A549 (cell line): ENCODE results near the gene UGT1A10. TPM values are rescaled to one million over a fixed set of nuclear protein-coding genes. Genes with fewer than 3 reads are reported as not detected.
"Not testable (repeated sequence)": the region's sequence is repeated elsewhere in the genome, so short reads cannot be mapped to it uniquely, and the experiment has no call there.

Source experiments
- ATAC-seq, 2 experiments: fragments of 200-7000 bp in 1 of 2; fragments of >200 bp in 1 of 2; cut with Nextera tagmentation in 1 of 2; cut with Tn5 transposase in 1 of 2; 3 replicates each; pipeline versions ENCODE4 v1.8.0 to v1.9.1; 2018 to 2020; ENCODE audit warnings: mild to moderate bottlenecking in 1 of 2, moderate library complexity in 1 of 2
- CTCF ChIA-PET: fragments of 300-600 bp; sonication (Branson Sonifier 250); formaldehyde crosslinking; extraction: SDS; loops from one replicate; lab custom pipeline; 2021; ENCODE audit warnings: antibody characterized with exemption, inconsistent platforms; lab: Yijun Ruan, JAX
- POLR2A ChIA-PET: fragments of 350-600 bp; formaldehyde crosslinking; extraction: SDS; loops from one replicate; lab custom pipeline; 2021; ENCODE audit warnings: antibody characterized with exemption, inconsistent platforms; lab: Yijun Ruan, JAX
- DNase-seq, 2 experiments: peaks; one replicate each; pipeline versions ENCODE4 v3.0.0 to v3.0.0-alpha.2; 2011 to 2016; ENCODE audit warnings: low read depth in 1 of 2, low spot score in 1 of 2
- FAIRE-seq: peaks from 2 replicates; lab custom pipeline; 2011; peaks lifted over from hg19 to GRCh38; lab: Jason Lieb, UNC
- H3K27ac ChIP-seq, 2 experiments: fragments of >200 bp; sonication (Bioruptor Twin); formaldehyde crosslinking; 3 replicates each; pipeline ENCODE4 v1.5.1; 2016 to 2017
- H3K4me1 ChIP-seq: fragments of >200 bp; sonication (Bioruptor Twin); formaldehyde crosslinking; 3 replicates; pipeline ENCODE4 v1.6.1; 2016
- H3K4me2 ChIP-seq: fragments of >200 bp; sonication (Bioruptor Twin); formaldehyde crosslinking; 3 replicates; pipeline ENCODE4 v1.6.1; 2016
- H3K4me3 ChIP-seq: fragments of >200 bp; sonication (Bioruptor Twin); formaldehyde crosslinking; 3 replicates; pipeline ENCODE4 v1.5.1; 2016
- H3K9me3 ChIP-seq: fragments of >200 bp; sonication (Bioruptor Twin); formaldehyde crosslinking; 3 replicates; pipeline ENCODE4 v1.6.1; 2016
- BCL3 ChIP-seq: fragments of >200 bp; sonication (Bioruptor Twin); formaldehyde crosslinking; IDR thresholded peaks from 3 replicates; pipeline ENCODE4 v1.6.1; 2016
- CEBPB ChIP-seq, 2 experiments: fragments of >200 bp in 1 of 2; sonication (Bioruptor Twin) in 1 of 2; formaldehyde crosslinking in 1 of 2; IDR thresholded peaks; 2 replicates each; pipeline ENCODE4 v1.6.1; 2012 to 2016
- CHD4 ChIP-seq: fragments of 200-600 bp; sonication (generic); IDR thresholded peaks from 2 replicates; pipeline ENCODE4 v1.6.1; 2016; ENCODE audit warnings: antibody characterized with exemption, mild to moderate bottlenecking, borderline replicate concordance
- EHF ChIP-seq: fragments of 250-450 bp; sonication (Bioruptor Pico); IDR thresholded peaks from 2 replicates; pipeline ENCODE4 v1.5.0; 2020; ENCODE audit warnings: mild to moderate bottlenecking
- EP300 ChIP-seq, 2 experiments: fragments of >200 bp; sonication (Bioruptor Twin); formaldehyde crosslinking; IDR thresholded peaks; 2 replicates in 1 of 2; 3 replicates in 1 of 2; pipeline ENCODE4 v1.6.1; 2016 to 2017
- FOSL2 ChIP-seq, 2 experiments: fragments of 450-650 bp in 1 of 2; fragments of >200 bp in 1 of 2; sonication (Bioruptor Twin) in 1 of 2; formaldehyde crosslinking; IDR thresholded peaks; 2 replicates each; pipeline versions ENCODE4 v1.5.0 to v1.6.1; 2016 to 2020; ENCODE audit warnings: mild to moderate bottlenecking in 1 of 2, moderate library complexity in 1 of 2
- HES2 ChIP-seq: fragments of >200 bp; sonication (Bioruptor Twin); formaldehyde crosslinking; IDR thresholded peaks from 2 replicates; pipeline ENCODE4 v1.6.1; 2016
- HOXA7 ChIP-seq: fragments of 250-450 bp; sonication (Bioruptor Pico); IDR thresholded peaks from 2 replicates; pipeline ENCODE4 v1.5.0; 2020; ENCODE audit warnings: mild to moderate bottlenecking, moderate library complexity
- KDM1A ChIP-seq: fragments of 200-600 bp; sonication (generic); IDR thresholded peaks from 2 replicates; pipeline ENCODE4 v1.6.1; 2016; ENCODE audit warnings: low read depth, mild to moderate bottlenecking
- KDM5A ChIP-seq: fragments of 200-600 bp; sonication (generic); IDR thresholded peaks from 2 replicates; pipeline ENCODE4 v1.6.1; 2016; ENCODE audit warnings: antibody characterized with exemption, mild to moderate bottlenecking
- NR3C1 ChIP-seq: fragments of >200 bp; sonication (Bioruptor Twin); formaldehyde crosslinking; IDR thresholded peaks from 3 replicates; pipeline ENCODE4 v1.6.1; 2017
- PHF8 ChIP-seq: fragments of 200-600 bp; sonication (generic); IDR thresholded peaks from 2 replicates; pipeline ENCODE4 v1.6.1; 2016; ENCODE audit warnings: low read depth, mild to moderate bottlenecking, antibody characterized with exemption, moderate library complexity, borderline replicate concordance
- POLR2A ChIP-seq: IDR thresholded peaks from 2 replicates; pipeline ENCODE4 v1.6.1; 2012; ENCODE audit warnings: mild to moderate bottlenecking, low read length
- RARB ChIP-seq: fragments of 250-450 bp; sonication (Bioruptor Pico); IDR thresholded peaks from 2 replicates; pipeline ENCODE4 v1.8.0; 2021; ENCODE audit warnings: mild to moderate bottlenecking, moderate library complexity
- RFX5 ChIP-seq: fragments of 450-650 bp; IDR thresholded peaks from 2 replicates; pipeline ENCODE4 v1.7.1; 2014; ENCODE audit warnings: antibody characterized with exemption, mild to moderate bottlenecking, moderate library complexity
- RNF2 ChIP-seq: fragments of 200-600 bp; sonication (generic); IDR thresholded peaks from 2 replicates; pipeline ENCODE4 v1.6.1; 2016; ENCODE audit warnings: low read depth, mild to moderate bottlenecking, antibody characterized with exemption, moderate library complexity, borderline replicate concordance
- SREBF2 ChIP-seq: fragments of 450-650 bp; IDR thresholded peaks from 2 replicates; pipeline ENCODE4 v1.6.1; 2014; ENCODE audit warnings: mild to moderate bottlenecking, moderate library complexity
- TFCP2L1 ChIP-seq: fragments of 250-450 bp; sonication (Bioruptor Pico); IDR thresholded peaks from 2 replicates; pipeline ENCODE4 v1.5.0; 2021; ENCODE audit warnings: mild to moderate bottlenecking
- USF2 ChIP-seq: fragments of 450-650 bp; IDR thresholded peaks from 2 replicates; pipeline ENCODE4 v1.6.1; 2014; ENCODE audit warnings: antibody characterized with exemption
- ZFP36 ChIP-seq: fragments of 450-650 bp; IDR thresholded peaks from 2 replicates; pipeline ENCODE4 v1.6.1; 2014; ENCODE audit warnings: borderline replicate concordance; ENCODE audit not compliant: partially characterized antibody
- WGBS: methylation state at CpG from one replicate; pipeline ENCODE4 v1.1.6; 2017; ENCODE audit errors: missing lambda C conversion rate; 5-methylcytosine and 5-hydroxymethylcytosine counted together
- polyA plus RNA-seq, 4 experiments: library from polyadenylated mRNA; depleted of rRNA in 3 of 4; stranded (reverse); fragments of >200 nt; fragmentation: RNase III in 1 of 4; extraction: RNeasy Plus Mini Kit Qiagen cat#74134 plus additional on column Dnase treatment in 1 of 4; gene quantifications; 2 replicates in 3 of 4; 3 replicates in 1 of 4; pipeline ENCODE4 v1.2.3, GENCODE V29; 2011 to 2017

Gene UGT1A10
- polyA plus RNA-seq, 2 of the 4 experiments (the other 2 are of a cell fraction): 0.10 TPM; not detected in 1

- TF ChIP-seq PHF8 (no peak), POLR2A (no peak), TFCP2L1 (CRISPR knock-in tag) (no peak), FOSL2 (IDR thresholded peaks at IDR 0.05) (no peak; the same call in 1 of the 2 replicates), FOSL2 (CRISPR knock-in tag; IDR thresholded peaks at IDR 0.05) (no peak), CEBPB (IDR thresholded peaks at IDR 0.05) (peak; percentile 67 to 68; a peak in 2 of 4 replicates), USF2 (no peak), NR3C1 (no peak), EP300 (IDR thresholded peaks at IDR 0.05) (peak; percentile 81 to 95; a peak in 4 of 5 replicates), KDM1A (no peak), SREBF2 (no peak), KDM5A (no peak), BCL3 (peak; percentile 52; the same call in 1 of the 3 replicates), EHF (CRISPR knock-in tag) (no peak)
Observed at GRCh38 chr2:233745073-233745755, 109.0 kb downstream of the UGT1A10 start (continued).

GRCh38 chr2:233745838-233746237 is 109.6 kb downstream of the UGT1A10 start:
- POLR2A ChIA-PET, DNase-seq, FAIRE-seq: not testable (repeated sequence)
- Histone ChIP-seq H3K4me2 (peak overlapping the region; percentile 79), H3K4me1 (peaks cover 29% of the 10 kb centered on the region), H3K9me3 (peaks cover 61% of the 10 kb centered on the region), H3K4me3 (peak overlapping the region; percentile 18; the same call in 1 of the 3 replicates), H3K27ac (peak overlapping the region; percentile 89 to 92)
- peak in 1 of 2 experiments; percentile 53; a peak in 4 of 6 replicates for ATAC-seq
- CTCF ChIA-PET: interaction anchor here (0.6 to 0.8 kb wide), 2 partner anchors 14 to 87 kb away, joined by 3 read pairs; no protein-coding TSS in a partner anchor
- WGBS: 45% methylated on average over 2 of the region's 2 CpGs

GRCh38 chr2:233746475-233747282 is 110.4 kb downstream of the UGT1A10 start:
- 76% methylated on average over 10 of the region's 10 CpGs for WGBS
- Histone ChIP-seq H3K4me3 (no peak overlapping the region), H3K27ac (peak overlapping the region; percentile 89 to 92), H3K4me2 (peak overlapping the region; percentile 79), H3K4me1 (peaks cover 29% of the 10 kb centered on the region), H3K9me3 (peaks cover 63% of the 10 kb centered on the region)
- FAIRE-seq (no peak), DNase-seq (peak in 1 of 2 experiments; percentile 29), ATAC-seq (peak; percentile 27 to 61; a peak in 3 of 6 replicates)
- TF ChIP-seq CHD4: no peak
- no peak for TF ChIP-seq USF2
- no peak for TF ChIP-seq RARB (CRISPR knock-in tag)
- TF ChIP-seq HES2: no peak
- no peak for TF ChIP-seq EHF (CRISPR knock-in tag)
- TF ChIP-seq KDM5A: no peak
- TF ChIP-seq FOSL2 (IDR thresholded peaks at IDR 0.05): no peak
- TF ChIP-seq FOSL2 (CRISPR knock-in tag; IDR thresholded peaks at IDR 0.05): no peak
- TF ChIP-seq HOXA7 (CRISPR knock-in tag): no peak
- TF ChIP-seq ZFP36: no peak
- TF ChIP-seq RNF2: no peak
- TF ChIP-seq RFX5: no peak
- no peak for TF ChIP-seq PHF8
- ChIA-PET CTCF (interaction anchor here (0.8 kb wide), 1 partner anchor 86 kb away, joined by 3 read pairs; no protein-coding TSS in a partner anchor), POLR2A (no interaction called here)
